ENCODE results near the gene ENTHD1.

ENTHD1 gene

GRCh38 chr22:39893526-39893925 lies at the start of gene ENTHD1:
ENTHD1 (minus strand) TSS chr22:39893760; CDS start chr22:39887748, 6,012 bp downstream.
- FAIRE-seq = no peak
- no peak for DNase-seq (ENCODE audit: insufficient read length, low spot score)

- no peak for DNase-seq (ENCODE audit: insufficient read length, low spot score)
- FAIRE-seq = no peak
Observed at GRCh38 chr22:39943337-39943736, 49.8 kb upstream of the ENTHD1 start.

- no peak for DNase-seq (ENCODE audit: insufficient read length, low spot score)
Observed at GRCh38 chr22:39942439-39943230, 49.1 kb upstream of the ENTHD1 start.

GRCh38 chr22:39941601-39942000 lies 48.0 kb upstream of the ENTHD1 start:
- FAIRE-seq (no peak), DNase-seq (ENCODE audit: insufficient read length, low spot score) (no peak)

More at GRCh38 chr22:39942439-39943230, 49.1 kb upstream of the ENTHD1 start:
- no peak for FAIRE-seq

GRCh38 chr22:39940757-39941305 lies 47.3 kb upstream of the ENTHD1 start:
- no peak for DNase-seq (ENCODE audit: insufficient read length, low spot score)
- FAIRE-seq = no peak

GRCh38 chr22:39939830-39940229 lies 46.3 kb upstream of the ENTHD1 start:
- no peak for DNase-seq (ENCODE audit: insufficient read length, low spot score)
- no peak for FAIRE-seq

- no peak for DNase-seq (ENCODE audit: insufficient read length, low spot score)
- no peak for FAIRE-seq
Observed at GRCh38 chr22:39938509-39939111, 45.0 kb upstream of the ENTHD1 start.

- no peak for FAIRE-seq
- no peak for DNase-seq (ENCODE audit: insufficient read length, low spot score)
Observed at GRCh38 chr22:39937906-39938305, 44.3 kb upstream of the ENTHD1 start.

GRCh38 chr22:39936523-39937145 lies 43.1 kb upstream of the ENTHD1 start:
- no peak for DNase-seq (ENCODE audit: insufficient read length, low spot score)
- no peak for FAIRE-seq

- FAIRE-seq (no peak), DNase-seq (ENCODE audit: insufficient read length, low spot score) (no peak)
Observed at GRCh38 chr22:39935612-39936011, 42.1 kb upstream of the ENTHD1 start.

GRCh38 chr22:39935116-39935515 lies 41.6 kb upstream of the ENTHD1 start:
- FAIRE-seq = no peak
- no peak for DNase-seq (ENCODE audit: insufficient read length, low spot score)

- DNase-seq (ENCODE audit: insufficient read length, low spot score) (no peak), FAIRE-seq (no peak)
Observed at GRCh38 chr22:39933741-39934140, 40.2 kb upstream of the ENTHD1 start.

- DNase-seq (ENCODE audit: insufficient read length, low spot score) (peak; percentile 39), FAIRE-seq (peak; percentile 69)
Observed at GRCh38 chr22:39932918-39933649, 39.5 kb upstream of the ENTHD1 start.

GRCh38 chr22:39932166-39932565 lies 38.6 kb upstream of the ENTHD1 start:
- no peak for FAIRE-seq
- no peak for DNase-seq (ENCODE audit: insufficient read length, low spot score)

- DNase-seq (ENCODE audit: insufficient read length, low spot score) = no peak
- FAIRE-seq = no peak
Observed at GRCh38 chr22:39931251-39931650, 37.7 kb upstream of the ENTHD1 start.

GRCh38 chr22:39928536-39929520 lies 35.3 kb upstream of the ENTHD1 start:
- FAIRE-seq = no peak
- no peak for DNase-seq (ENCODE audit: insufficient read length, low spot score)

- DNase-seq (ENCODE audit: insufficient read length, low spot score) (no peak), FAIRE-seq (no peak)
Observed at GRCh38 chr22:39927544-39927943, 34.0 kb upstream of the ENTHD1 start.

GRCh38 chr22:39926753-39927152 lies 33.2 kb upstream of the ENTHD1 start:
- FAIRE-seq (no peak), DNase-seq (ENCODE audit: insufficient read length, low spot score) (no peak)

- FAIRE-seq (no peak), DNase-seq (ENCODE audit: insufficient read length, low spot score) (no peak)
Observed at GRCh38 chr22:39925909-39926679, 32.5 kb upstream of the ENTHD1 start.

All from GM19239 (cell line).